H1 (cell line): ENCODE measurements around the gene SIK2. TPM values are rescaled to one million over a fixed set of nuclear protein-coding genes. Genes with fewer than 3 reads are reported as not detected.

Experiments
- CTCF ChIA-PET: fragments of 300-600 bp; sonication (Branson Sonifier 250); formaldehyde crosslinking; loops from one replicate; lab custom pipeline; 2021; ENCODE audit not compliant: partially characterized antibody; lab: Charles Lee
- POLR2A ChIA-PET: fragments of 300-600 bp; sonication (Branson Sonifier 250); formaldehyde crosslinking; loops from one replicate; lab custom pipeline; 2021; ENCODE audit warnings: inconsistent platforms; ENCODE audit not compliant: partially characterized antibody; lab: Charles Lee
- DNase-seq, 2 experiments: peaks; one replicate each; pipeline versions ENCODE4 v3.0.0 to v3.0.0-alpha.2; 2010 to 2022; ENCODE audit warnings: low spot score in 2 of 2, low read depth in 1 of 2, mixed read lengths in 1 of 2
- FAIRE-seq: peaks from 2 replicates; lab custom pipeline; 2011; peaks lifted over from hg19 to GRCh38; lab: Jason Lieb, UNC
- H2AFZ ChIP-seq: 2 replicates; pipeline ENCODE4 v1.8.1; 2012; ENCODE audit warnings: low read length, inconsistent platforms
- H2AK5ac ChIP-seq: 2 replicates; pipeline ENCODE4 v1.6.1; 2013; ENCODE audit warnings: low read depth, low read length
- H2BK120ac ChIP-seq: replicated peaks from 2 replicates; pipeline ENCODE3; 2013; ENCODE audit warnings: low read depth, low read length, inconsistent platforms
- H2BK12ac ChIP-seq: 2 replicates; pipeline ENCODE4 v1.6.1; 2013; ENCODE audit warnings: low read depth, low read length
- H2BK15ac ChIP-seq: 2 replicates; pipeline ENCODE4 v1.6.1; 2013; ENCODE audit warnings: low read length
- H2BK20ac ChIP-seq: 2 replicates; pipeline ENCODE4 v1.6.1; 2013; ENCODE audit warnings: low read length
- H2BK5ac ChIP-seq: 2 replicates; pipeline ENCODE4 v1.6.1; 2013; ENCODE audit warnings: low read depth, low read length
- H3K14ac ChIP-seq: 2 replicates; pipeline ENCODE4 v1.6.1; 2013; ENCODE audit warnings: inconsistent platforms; ENCODE audit not compliant: insufficient read length
- H3K18ac ChIP-seq: 2 replicates; pipeline ENCODE4 v1.6.1; 2013; ENCODE audit warnings: low read length; ENCODE audit errors: extremely low read depth
- H3K23ac ChIP-seq: 2 replicates; pipeline ENCODE4 v1.6.1; 2013; ENCODE audit warnings: inconsistent platforms; ENCODE audit not compliant: insufficient read length
- H3K23me2 ChIP-seq: 2 replicates; pipeline ENCODE4 v1.6.1; 2013; ENCODE audit warnings: low read depth, low read length
- H3K27ac ChIP-seq: 2 replicates; pipeline ENCODE4 v1.6.1; 2011; ENCODE audit warnings: low read depth, low read length, inconsistent platforms
- H3K27me3 ChIP-seq, 4 experiments: replicated peaks in 1 of 4; 1 replicate in 1 of 4; 2 replicates in 3 of 4; pipeline versions ENCODE4 v1.6.1 to v1.8.1; 2011 to 2013; ENCODE audit warnings: low read length in 3 of 4, mild to moderate bottlenecking in 3 of 4, inconsistent platforms in 2 of 4, mixed read lengths in 2 of 4, moderate library complexity in 1 of 4; ENCODE audit not compliant: control insufficient read depth in 3 of 4, insufficient read depth in 3 of 4; ENCODE audit errors: extremely low read depth in 1 of 4
- H3K36me3 ChIP-seq, 4 experiments: 2 replicates each; pipeline versions ENCODE4 v1.6.1 to v1.8.1; 2011 to 2013; ENCODE audit warnings: mild to moderate bottlenecking in 4 of 4, low read length in 3 of 4, moderate library complexity in 2 of 4, control low read depth in 1 of 4, inconsistent platforms in 1 of 4; ENCODE audit not compliant: insufficient read depth in 4 of 4, control insufficient read depth in 2 of 4
- H3K4ac ChIP-seq: replicated peaks from 2 replicates; pipeline ENCODE3; 2013; ENCODE audit warnings: low read length, low read depth, mixed read lengths, inconsistent platforms; ENCODE audit not compliant: insufficient read length
- H3K4me1 ChIP-seq, 4 experiments: replicated peaks in 1 of 4; 1 replicate in 1 of 4; 2 replicates in 3 of 4; pipeline versions ENCODE4 v1.6.1 to v1.8.1; 2011 to 2013; ENCODE audit warnings: low read length in 3 of 4, inconsistent platforms in 2 of 4, mixed read lengths in 1 of 4; ENCODE audit not compliant: insufficient read depth in 4 of 4, control insufficient read depth in 3 of 4
- H3K4me2 ChIP-seq, 2 experiments: 2 replicates each; pipeline versions ENCODE4 v1.6.1 to v1.8.1; 2011 to 2013; ENCODE audit warnings: low read depth in 2 of 2, low read length in 2 of 2, control low read depth in 1 of 2, inconsistent platforms in 1 of 2, mild to moderate bottlenecking in 1 of 2; ENCODE audit not compliant: insufficient read depth in 1 of 2
- H3K4me3 ChIP-seq, 4 experiments: fragments of 200-600, 300-600 bp in 1 of 4; sonication (generic), shearing (Covaris generic), sonication (Bioruptor Twin) in 1 of 4; 2 replicates each; pipeline versions ENCODE4 v1.5.1 to v1.8.1; 2011 to 2016; ENCODE audit warnings: low read length in 4 of 4, low read depth in 3 of 4, control low read depth in 2 of 4, inconsistent platforms in 2 of 4, mild to moderate bottlenecking in 2 of 4, mixed read lengths in 1 of 4, moderate library complexity in 1 of 4; ENCODE audit not compliant: insufficient read depth in 2 of 4; ENCODE audit errors: extremely low read depth in 1 of 4
- H3K56ac ChIP-seq: replicated peaks from 2 replicates; pipeline ENCODE3; 2013; ENCODE audit warnings: low read depth, mild to moderate bottlenecking, mixed read lengths, low read length, inconsistent platforms; ENCODE audit not compliant: insufficient read length
- H3K79me1 ChIP-seq: 2 replicates; pipeline ENCODE4 v1.6.1; 2013; ENCODE audit warnings: low read depth, low read length, control low read depth
- H3K79me2 ChIP-seq, 2 experiments: 2 replicates each; pipeline versions ENCODE4 v1.6.1 to v1.8.1; 2012 to 2013; ENCODE audit warnings: low read length in 2 of 2, mild to moderate bottlenecking in 2 of 2, inconsistent platforms in 1 of 2; ENCODE audit not compliant: insufficient read depth in 2 of 2, control insufficient read depth in 1 of 2
- H3K9ac ChIP-seq, 4 experiments: replicated peaks in 1 of 4; 1 replicate in 1 of 4; 2 replicates in 3 of 4; pipeline versions ENCODE4 v1.6.1 to v1.8.1; 2011 to 2013; ENCODE audit warnings: low read depth in 3 of 4, low read length in 3 of 4, control low read depth in 2 of 4, mild to moderate bottlenecking in 2 of 4, moderate library complexity in 2 of 4, inconsistent platforms in 1 of 4; ENCODE audit errors: extremely low read depth in 1 of 4
- H3K9me3 ChIP-seq, 2 experiments: 2 replicates each; pipeline versions ENCODE4 v1.6.1 to v1.8.1; 2012 to 2013; ENCODE audit warnings: mild to moderate bottlenecking in 2 of 2, moderate library complexity in 2 of 2, control low read depth in 1 of 2, inconsistent platforms in 1 of 2, low read depth in 1 of 2, low read length in 1 of 2, mixed read lengths in 1 of 2; ENCODE audit not compliant: insufficient read depth in 2 of 2
- H4K20me1 ChIP-seq, 2 experiments: replicated peaks in 1 of 2; 2 replicates each; pipeline versions ENCODE3 to v1.8.1; 2011 to 2013; ENCODE audit warnings: inconsistent platforms in 2 of 2, low read length in 2 of 2, mild to moderate bottlenecking in 1 of 2; ENCODE audit not compliant: insufficient read depth in 2 of 2, control insufficient read depth in 1 of 2
- H4K5ac ChIP-seq: 2 replicates; pipeline ENCODE4 v1.6.1; 2013; ENCODE audit warnings: low read length, low read depth, mixed read lengths, inconsistent platforms; ENCODE audit not compliant: insufficient read length
- H4K8ac ChIP-seq: 2 replicates; pipeline ENCODE4 v1.8.0; 2013; ENCODE audit warnings: mild to moderate bottlenecking, moderate library complexity, low read length, inconsistent platforms; ENCODE audit not compliant: insufficient read depth; ENCODE audit errors: extremely low read depth
- H4K91ac ChIP-seq: replicated peaks from 2 replicates; pipeline ENCODE3; 2013; ENCODE audit warnings: low read length, mixed read lengths, inconsistent platforms; ENCODE audit not compliant: insufficient read length
- CEBPB ChIP-seq: IDR thresholded peaks from 2 replicates; pipeline ENCODE4 v1.6.1; 2012; ENCODE audit warnings: low read depth, low read length
- FOSL1 ChIP-seq: IDR thresholded peaks from 2 replicates; pipeline ENCODE4 v1.6.1; 2011; ENCODE audit warnings: mild to moderate bottlenecking, low read depth, low read length, moderate library complexity; ENCODE audit not compliant: insufficient read depth
- NANOG ChIP-seq: IDR thresholded peaks from 2 replicates; pipeline ENCODE4 v1.6.1; 2011; ENCODE audit warnings: low read length, low read depth, mild to moderate bottlenecking, inconsistent platforms; ENCODE audit not compliant: insufficient read depth, poor library complexity, severe bottlenecking
- NRF1 ChIP-seq: IDR thresholded peaks from 2 replicates; pipeline ENCODE4 v1.6.1; 2011; ENCODE audit warnings: mild to moderate bottlenecking, low read depth, low read length, improper control_type of control experiment
- POLR2A ChIP-seq, 2 experiments: IDR thresholded peaks; 1 replicate in 1 of 2; 2 replicates in 1 of 2; pipeline ENCODE4 v1.6.1; 2011; ENCODE audit warnings: low read depth in 2 of 2, low read length in 2 of 2, mild to moderate bottlenecking in 2 of 2; ENCODE audit errors: control extremely low read depth in 1 of 2
- RAD21 ChIP-seq, 2 experiments: IDR thresholded peaks in 1 of 2; conservative IDR thresholded peaks in 1 of 2; 2 replicates each; pipeline ENCODE4 v1.6.1; 2011; ENCODE audit warnings: low read depth in 2 of 2, low read length in 2 of 2, improper control_type of control experiment in 1 of 2, inconsistent platforms in 1 of 2, mild to moderate bottlenecking in 1 of 2, moderate library complexity in 1 of 2
- RBBP5 ChIP-seq: IDR thresholded peaks from 2 replicates; pipeline ENCODE4 v1.7.1; 2012; ENCODE audit warnings: low read depth, mild to moderate bottlenecking, inconsistent platforms, low read length, moderate library complexity, borderline replicate concordance
- RFX5 ChIP-seq: IDR thresholded peaks from 2 replicates; pipeline ENCODE4 v1.6.1; 2011; ENCODE audit warnings: low read depth, low read length, improper control_type of control experiment, borderline replicate concordance
- SUZ12 ChIP-seq: fragments of 200-600 bp; sonication (generic); IDR thresholded peaks from 2 replicates; pipeline ENCODE4 v1.6.1; 2012; ENCODE audit warnings: mild to moderate bottlenecking, inconsistent platforms, low read length, moderate library complexity, mixed read lengths
- USF2 ChIP-seq: IDR thresholded peaks from 2 replicates; pipeline ENCODE4 v1.6.1; 2011; ENCODE audit warnings: low read length, improper control_type of control experiment
- WGBS, 2 experiments: shearing (Covaris generic) in 1 of 2; methylation state at CpG; one replicate each; pipeline versions ENCODE4 v1.1.6 to v1.1.7; 2013 to 2015; ENCODE audit warnings: low lambda C conversion rate in 2 of 2, mixed read lengths in 2 of 2, inconsistent platforms in 1 of 2, low coverage in 1 of 2, missing lambda C conversion rate in 1 of 2; ENCODE audit not compliant: insufficient replicate concordance in 2 of 2, insufficient coverage in 1 of 2, insufficient read length in 1 of 2; ENCODE audit errors: extremely low coverage in 1 of 2, missing lambda C conversion rate in 1 of 2; 5-methylcytosine and 5-hydroxymethylcytosine counted together
- polyA plus RNA-seq, 7 experiments: library from polyadenylated mRNA; depleted of rRNA in 3 of 7; stranded (reverse) in 5 of 7; unstranded in 2 of 7; fragments of >200 nt in 5 of 7; fragments of 200-250 nt in 2 of 7; gene quantifications; 1 replicate in 5 of 7; 2 replicates in 1 of 7; 4 replicates in 1 of 7; pipeline versions ENCODE4 v1.2.1 to v1.2.3, GENCODE V29; 2011 to 2013; ENCODE audit warnings: missing spikeins in 2 of 7, mixed read lengths in 2 of 7
- total RNA-seq: library from RNA; stranded (reverse); fragmentation: NEBNext Ultra II Directional; extraction: Animal tissue kit (Norgen Biotek cat#: 25700); gene quantifications from 2 replicates; pipeline ENCODE4 v1.2.1, GENCODE V29; 2021

Gene SIK2
- total and polyA plus RNA-seq, 2 of the 8 experiments (the other 6 are each of a cell fraction or from before 2014, with no cell fraction given), result 8.8 to 11.2 TPM

GRCh38 chr11:111699579-111700156 lies 97.4 kb downstream of the SIK2 start:
- ChIA-PET POLR2A (no interaction called here), CTCF (interaction anchor here (0.7 to 2.3 kb wide), 8 partner anchors 9 to 118 kb away, joined by 3 to 6 read pairs (median 3); no protein-coding TSS in a partner anchor)
- H3K36me3 ChIP-seq, result peaks cover 0 to 3% (median 0%) of the 10 kb centered on the region in 4 experiments; a peak in 1 of 8 replicates
- H3K4me2 ChIP-seq, result no peak overlapping the region
- H3K56ac ChIP-seq, result no peak overlapping the region
- H2BK15ac ChIP-seq, result no peak overlapping the region
- H3K18ac ChIP-seq, result no peak overlapping the region
- H2AK5ac ChIP-seq, result no peak overlapping the region
- H3K9ac ChIP-seq, result no peak overlapping the region
- H3K79me2 ChIP-seq, result no peaks in the 10 kb centered on the region
- H4K91ac ChIP-seq, result no peak overlapping the region
- no peaks in the 10 kb centered on the region for H3K23me2 ChIP-seq
- no peak overlapping the region for H2AFZ ChIP-seq
- H2BK5ac ChIP-seq, result no peak overlapping the region
- H3K4me1 ChIP-seq, result peaks cover 0 to 4% (median 3%) of the 10 kb centered on the region in 4 experiments; a peak in 2 of 7 replicates
- no peaks in the 10 kb centered on the region for H4K20me1 ChIP-seq
- no peak overlapping the region for H4K5ac ChIP-seq
- no peak overlapping the region for H4K8ac ChIP-seq
- WGBS, 2 experiments, result 87% methylated on average over 1 of the region's 1 CpG; no CpG with 5 or more reads in 1 of the 2 experiments
- DNase-seq (no peak), FAIRE-seq (no peak)
- H3K9me3 ChIP-seq, result no peaks in the 10 kb centered on the region
- H2BK120ac ChIP-seq, result no peak overlapping the region
- no peak overlapping the region for H3K4ac ChIP-seq
- no peaks in the 10 kb centered on the region for H3K79me1 ChIP-seq
- H2BK12ac ChIP-seq, result no peak overlapping the region
- no peak overlapping the region for H3K14ac ChIP-seq
- no peak for TF ChIP-seq SUZ12
- TF ChIP-seq USF2, result no peak
- no peak for TF ChIP-seq FOSL1
- no peak for TF ChIP-seq RAD21 (IDR thresholded peaks at IDR 0.05 in 1 of 2, conservative IDR thresholded peaks at IDR 0.05 in 1 of 2; ENCODE audit: low read depth in 2 of 2, low read length in 2 of 2)
- no peak for TF ChIP-seq NANOG
- TF ChIP-seq CEBPB, result no peak
- no peak for TF ChIP-seq POLR2A (IDR thresholded peaks at IDR 0.05; ENCODE audit: control extremely low read depth in 1 of 2, low read depth in 2 of 2, low read length in 2 of 2)
- no peak for TF ChIP-seq NRF1
- no peak for TF ChIP-seq RBBP5
- TF ChIP-seq RFX5, result no peak
- TF ChIP-seq, all 59 proteins: peak for 0
- Histone ChIP-seq H3K27ac (no peak overlapping the region), H2BK20ac (no peak overlapping the region), H3K27me3 (no peaks in the 10 kb centered on the region), H3K23ac (no peak overlapping the region), H3K4me3 (no peak overlapping the region)
